GM18873 (cell line): Measurements from ENCODE around the gene TTC13.

Experiments
- ATAC-seq: cut with Tn5 transposase; IDR thresholded peaks from one replicate; pipeline ENCODE4 v1.9.1; 2021; ENCODE audit warnings: mild to moderate bottlenecking, moderate library complexity, moderate number of reproducible peaks; ENCODE audit not compliant: unreplicated experiment, low FRiP score

TTC13 gene

GRCh38 chr1:230958370-230958769 lies 20.3 kb downstream of the TTC13 start:
- no peak for ATAC-seq

GRCh38 chr1:230957580-230957989 lies 21.1 kb downstream of the TTC13 start:
- no peak for ATAC-seq

DNA sequence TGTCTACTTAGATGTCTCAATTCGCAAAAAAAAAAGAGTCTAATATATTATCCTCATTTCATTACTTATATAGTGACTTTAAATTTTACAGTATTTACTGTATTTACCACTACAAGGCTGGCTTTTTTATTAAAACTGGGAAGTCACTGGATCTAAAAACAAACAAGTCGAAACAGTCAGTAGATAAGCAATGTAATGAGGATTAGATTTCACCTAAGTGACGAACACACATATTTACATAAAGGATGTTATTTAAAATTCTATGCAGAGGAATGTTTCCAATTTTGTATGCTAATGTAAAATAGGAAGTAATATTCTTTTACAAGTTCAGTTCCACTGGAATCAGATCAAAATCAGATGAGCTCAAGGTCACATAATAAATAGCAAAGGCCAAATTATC lies 28.3 kb downstream of the TTC13 start:
- no peak for ATAC-seq

DNA sequence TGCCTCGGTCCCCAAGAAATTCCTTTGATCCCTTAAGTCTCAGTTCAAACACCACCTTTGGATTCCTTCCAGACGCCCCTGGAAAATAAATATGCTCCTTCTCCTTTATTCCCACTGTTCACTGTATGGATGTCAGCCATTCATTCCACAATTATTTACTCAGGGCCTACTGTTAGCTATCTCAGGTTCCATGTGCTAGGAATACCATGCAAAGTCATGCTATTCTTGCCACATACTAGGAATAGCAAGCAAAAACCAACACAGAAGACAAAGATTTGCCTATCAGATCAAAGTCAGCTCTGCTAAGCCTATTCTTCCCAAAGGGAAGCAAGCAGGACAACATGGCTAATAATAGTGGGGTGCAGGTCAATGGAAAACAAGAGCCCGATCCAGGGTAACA lies 29.8 kb downstream of the TTC13 start:
- ATAC-seq: no peak

DNA sequence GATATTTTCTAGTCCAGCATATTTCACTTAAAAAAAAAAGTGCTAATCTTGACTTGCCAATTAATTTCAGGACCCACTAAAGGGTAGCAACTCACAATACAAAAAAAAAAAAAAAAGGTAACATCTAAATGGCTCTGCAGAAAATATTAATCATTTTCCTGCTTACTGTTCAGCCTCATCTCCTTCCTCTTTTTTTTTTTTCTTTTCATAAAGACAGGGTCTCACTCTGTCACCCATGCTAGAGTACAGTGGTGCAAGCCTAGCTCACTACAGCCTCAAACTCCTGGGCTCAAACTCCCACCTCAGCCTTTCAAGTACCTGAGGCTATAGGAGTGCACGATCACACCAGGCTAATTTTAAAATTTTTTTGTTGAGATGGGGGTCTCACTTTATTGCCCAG lies 30.4 kb downstream of the TTC13 start:
- no peak for ATAC-seq

- no peak for ATAC-seq
Observed at GRCh38 chr1:230943048-230943593, 35.5 kb downstream of the TTC13 start.

DNA sequence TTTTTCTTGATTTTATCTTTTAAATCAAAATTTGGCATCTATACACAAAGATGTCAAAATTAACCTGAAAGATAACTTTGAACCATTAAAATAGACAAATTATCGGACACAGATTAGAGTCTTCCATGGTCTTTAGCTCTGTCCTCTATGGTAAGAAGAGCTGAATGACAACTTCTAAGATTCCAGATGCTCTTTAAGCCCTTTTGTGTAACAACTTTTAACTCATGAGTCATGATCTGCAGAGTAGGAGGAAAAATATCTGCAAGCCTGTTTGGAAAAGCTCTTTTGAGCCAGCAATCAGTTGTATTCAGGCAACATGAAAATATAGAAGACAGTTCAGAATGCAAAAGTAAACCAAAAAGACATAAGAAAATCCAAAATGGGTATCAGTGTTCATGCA lies 37.8 kb downstream of the TTC13 start:
- ATAC-seq: no peak

- ATAC-seq: no peak
Observed at GRCh38 chr1:230939806-230940489, 38.7 kb downstream of the TTC13 start.

- ATAC-seq: no peak
Observed at GRCh38 chr1:230938924-230939368, 39.7 kb downstream of the TTC13 start.

DNA sequence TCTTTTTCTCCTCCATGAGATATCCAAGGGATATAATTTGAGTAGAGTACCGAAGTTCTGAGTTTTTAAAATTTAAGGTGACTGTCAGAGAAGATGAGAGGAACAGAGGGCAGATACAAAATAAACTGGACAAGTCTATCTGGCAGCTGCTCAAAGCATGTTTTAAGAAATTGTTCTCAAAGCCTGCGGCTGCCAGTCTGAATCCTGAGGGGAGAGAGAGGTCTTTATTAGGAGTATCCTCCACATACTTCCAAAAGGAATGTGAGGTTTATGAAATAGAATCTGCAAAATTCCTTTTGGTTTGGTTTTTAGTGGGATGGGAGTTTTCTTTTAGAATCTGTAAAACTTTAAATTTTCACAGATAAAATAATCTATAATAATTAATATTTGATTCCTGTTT lies 41.3 kb downstream of the TTC13 start:
- no peak for ATAC-seq

DNA sequence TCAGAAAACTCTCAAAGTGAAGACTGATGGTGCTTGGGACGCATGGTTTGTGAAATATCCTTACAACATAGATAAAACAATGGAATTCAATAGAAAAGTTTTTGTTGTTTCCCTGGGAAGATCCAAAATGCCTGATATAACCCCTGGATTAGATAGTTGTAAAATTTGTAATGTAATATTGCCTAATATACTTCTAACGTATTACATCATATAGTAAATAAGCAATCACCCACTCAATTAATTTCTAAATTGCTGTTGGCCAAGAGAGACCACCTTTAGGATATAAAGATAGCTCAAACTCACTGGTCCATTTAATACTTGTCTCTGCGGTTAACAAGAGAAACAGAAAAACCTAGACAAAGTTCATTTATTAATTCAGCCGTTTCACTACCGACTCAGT lies 42.2 kb downstream of the TTC13 start:
- ATAC-seq: no peak

DNA sequence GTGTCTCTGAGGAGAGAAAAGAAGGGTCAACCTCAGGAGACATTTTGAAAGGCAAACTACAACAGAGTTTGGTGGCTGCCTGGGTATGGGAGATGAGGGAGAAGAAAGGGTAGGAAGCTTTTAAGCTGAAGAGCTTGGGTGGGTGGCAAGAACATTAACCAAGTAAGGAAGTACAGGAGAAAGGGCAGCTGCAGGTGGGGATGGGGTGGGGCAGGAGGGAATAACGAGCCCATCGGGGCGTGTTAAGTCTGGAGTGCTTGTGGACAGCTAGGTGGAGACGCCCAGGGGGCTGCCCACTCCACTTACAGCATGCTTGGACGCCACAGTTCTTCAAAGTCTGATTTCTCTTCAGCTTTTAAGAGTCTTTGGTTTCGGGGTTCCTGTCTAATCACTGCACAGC lies 42.8 kb downstream of the TTC13 start:
- no peak for ATAC-seq

DNA sequence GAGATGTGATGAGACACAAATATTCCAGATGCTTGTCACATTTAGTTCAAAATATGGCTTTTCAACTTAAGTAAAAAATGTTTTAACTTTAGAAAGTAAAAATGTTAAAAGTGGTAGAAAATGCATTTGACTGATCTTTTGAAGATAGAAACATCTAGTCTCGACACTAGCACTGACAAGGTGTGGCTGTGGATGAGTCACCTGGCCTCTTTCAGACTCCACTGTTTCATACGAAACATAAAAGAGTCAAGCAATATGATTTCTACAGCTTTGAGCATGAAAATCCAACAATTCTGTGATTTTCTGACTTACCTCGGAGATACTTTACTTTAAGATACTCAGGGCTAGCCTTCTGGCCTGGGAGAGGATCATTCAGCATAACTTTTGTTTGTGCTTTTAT lies 47.7 kb downstream of the TTC13 start:
- ATAC-seq: no peak

GRCh38 chr1:230926182-230926581 lies 52.5 kb downstream of the TTC13 start:
- ATAC-seq: no peak

DNA sequence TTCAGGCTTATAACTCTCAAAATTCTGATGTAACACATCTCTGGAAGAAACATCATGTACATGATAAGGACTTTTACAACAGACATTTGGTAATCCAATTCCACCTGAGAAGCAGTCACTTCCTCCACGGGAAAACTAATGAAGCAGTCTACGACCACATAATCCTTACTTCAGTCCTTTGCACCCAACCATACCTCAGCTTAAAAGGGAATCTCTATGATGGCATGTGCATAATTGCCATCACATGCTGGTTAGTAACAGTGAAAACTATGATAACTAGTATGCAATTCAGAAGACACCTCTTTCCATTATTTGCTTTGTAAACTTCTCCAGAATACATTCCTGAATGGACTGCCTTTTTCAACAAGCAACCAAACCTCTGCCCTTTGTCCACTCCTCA lies 53.1 kb downstream of the TTC13 start:
- no peak for ATAC-seq

DNA sequence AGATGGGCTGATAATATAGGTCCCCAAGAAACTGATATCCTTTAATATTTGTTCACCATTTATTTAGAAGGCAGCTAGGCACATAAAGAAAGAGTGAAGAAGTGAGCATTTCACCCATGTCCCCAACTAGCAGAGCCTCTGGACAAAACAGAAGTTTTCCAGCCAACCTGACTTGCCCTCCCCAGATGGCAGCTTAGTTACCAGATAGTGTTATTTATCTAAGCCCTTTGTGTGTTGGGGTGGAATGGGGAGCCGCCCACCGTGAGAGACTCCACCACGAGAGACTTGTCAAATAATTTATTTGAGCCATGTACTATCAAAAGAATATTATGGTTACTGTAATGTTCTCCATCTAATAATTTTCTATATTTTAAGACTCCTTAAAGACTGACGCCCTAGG lies 55.5 kb downstream of the TTC13 start:
- no peak for ATAC-seq

DNA sequence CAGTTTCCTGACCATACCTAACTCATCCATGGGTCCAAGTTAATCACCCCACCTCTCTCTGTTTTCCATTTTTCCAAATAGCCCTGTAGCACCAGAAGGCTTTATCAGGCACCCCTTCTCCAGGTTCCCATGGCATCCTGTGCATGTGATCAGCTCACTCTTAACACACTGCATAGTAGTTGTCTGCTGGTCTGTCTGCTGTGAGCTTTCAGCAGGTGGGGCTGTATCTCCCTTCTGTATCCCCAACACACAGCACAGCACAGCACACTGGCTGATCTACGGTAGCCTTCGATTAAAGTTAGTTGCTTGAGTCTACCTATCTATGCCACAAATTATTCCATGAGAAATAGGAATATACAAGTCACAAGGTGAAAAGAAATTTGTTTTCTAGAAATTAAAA lies 56.0 kb downstream of the TTC13 start:
- ATAC-seq: no peak

DNA sequence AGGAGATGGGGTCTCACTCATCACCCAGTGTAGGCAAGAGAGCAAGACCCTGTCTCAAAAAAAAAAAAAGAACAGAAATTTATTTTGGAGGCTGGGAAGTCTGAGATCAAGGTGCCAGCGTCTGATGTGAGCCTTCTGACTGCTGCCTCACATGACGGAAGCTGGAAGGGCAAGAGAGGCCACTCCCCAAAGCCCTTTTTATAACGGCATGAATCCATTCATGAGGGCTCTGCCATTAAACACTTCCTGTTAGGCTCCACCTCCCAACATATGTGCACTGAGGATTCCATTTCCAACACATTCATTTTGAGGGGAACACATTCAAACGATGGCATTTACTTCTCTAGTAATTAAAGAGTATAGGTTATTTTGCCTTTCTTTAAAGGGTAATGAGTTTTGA lies 59.5 kb downstream of the TTC13 start:
- ATAC-seq: no peak

GRCh38 chr1:230917284-230918135 lies 61.2 kb downstream of the TTC13 start:
- no peak for ATAC-seq

DNA sequence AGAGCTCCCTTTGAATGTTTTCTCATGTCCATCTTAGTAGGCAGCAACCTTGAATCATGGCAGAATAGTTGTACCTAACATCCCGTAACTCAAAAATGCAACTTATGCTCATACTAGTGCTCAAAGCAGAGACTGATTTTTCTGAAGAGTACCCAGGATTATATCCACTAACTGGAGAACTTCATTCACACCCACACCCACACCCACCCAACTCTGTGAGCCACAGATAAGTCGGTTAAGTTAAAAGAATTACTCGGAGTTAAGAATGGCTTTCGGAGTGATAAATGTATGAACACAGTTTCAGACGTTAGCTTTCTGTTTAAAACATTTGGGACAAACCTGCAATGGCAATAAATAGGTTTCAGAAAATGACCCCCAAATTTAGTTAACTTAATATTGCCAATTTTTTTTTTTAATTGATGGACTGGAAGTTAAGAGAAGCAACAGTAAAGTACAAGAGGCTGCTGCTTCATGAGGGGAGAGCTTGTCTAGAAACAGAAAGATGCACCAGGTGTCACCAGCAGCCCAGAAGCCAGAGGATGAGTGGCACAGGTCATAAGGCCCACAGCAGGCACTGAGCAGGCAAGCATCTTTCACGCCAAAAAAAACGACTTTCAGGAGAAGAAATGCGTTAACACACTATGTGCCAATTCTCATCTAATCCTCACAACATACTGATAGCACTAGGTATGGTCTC lies 61.9 kb downstream of the TTC13 start:
- ATAC-seq: no peak

- no peak for ATAC-seq
Observed at GRCh38 chr1:230915078-230915477, 63.6 kb downstream of the TTC13 start.
